Suppressor macrophage treated with lipopolysaccharide for 4 hours (primary cell): ENCODE results near the gene OR8B12.

ENCODE experiments used
- DNase-seq: peaks from one replicate; pipeline ENCODE4 v3.0.0-alpha.2; 2020

OR8B12 gene

GRCh38 chr11:124519850-124520549, 23.5 kb downstream of the OR8B12 start:
- DNase-seq: peak; percentile 9

- peak; percentile 20 for DNase-seq
Measured at GRCh38 chr11:124518989-124519451, 24.4 kb downstream of the OR8B12 start.

- no peak for DNase-seq
Measured at GRCh38 chr11:124517314-124517713, 26.1 kb downstream of the OR8B12 start.

GRCh38 chr11:124514675-124515074, 28.8 kb downstream of the OR8B12 start:
- peak; percentile 57 for DNase-seq

- DNase-seq: peak; percentile 26
Measured at GRCh38 chr11:124514131-124514530, 29.3 kb downstream of the OR8B12 start.

GRCh38 chr11:124511745-124512144, 31.7 kb downstream of the OR8B12 start:
- DNase-seq: no peak

GRCh38 chr11:124510279-124510678, 33.2 kb downstream of the OR8B12 start:
- no peak for DNase-seq

- DNase-seq: no peak
Measured at GRCh38 chr11:124499711-124500110, 43.7 kb downstream of the OR8B12 start.

GRCh38 chr11:124493016-124493655, 50.3 kb downstream of the OR8B12 start:
- DNase-seq: no peak
